ENCODE results near the gene ACAT2.
"Not testable (repeated sequence)": the region's sequence is repeated elsewhere in the genome, so short reads cannot be mapped to it uniquely, and the experiment has no call there.

Gene ACAT2

DNA sequence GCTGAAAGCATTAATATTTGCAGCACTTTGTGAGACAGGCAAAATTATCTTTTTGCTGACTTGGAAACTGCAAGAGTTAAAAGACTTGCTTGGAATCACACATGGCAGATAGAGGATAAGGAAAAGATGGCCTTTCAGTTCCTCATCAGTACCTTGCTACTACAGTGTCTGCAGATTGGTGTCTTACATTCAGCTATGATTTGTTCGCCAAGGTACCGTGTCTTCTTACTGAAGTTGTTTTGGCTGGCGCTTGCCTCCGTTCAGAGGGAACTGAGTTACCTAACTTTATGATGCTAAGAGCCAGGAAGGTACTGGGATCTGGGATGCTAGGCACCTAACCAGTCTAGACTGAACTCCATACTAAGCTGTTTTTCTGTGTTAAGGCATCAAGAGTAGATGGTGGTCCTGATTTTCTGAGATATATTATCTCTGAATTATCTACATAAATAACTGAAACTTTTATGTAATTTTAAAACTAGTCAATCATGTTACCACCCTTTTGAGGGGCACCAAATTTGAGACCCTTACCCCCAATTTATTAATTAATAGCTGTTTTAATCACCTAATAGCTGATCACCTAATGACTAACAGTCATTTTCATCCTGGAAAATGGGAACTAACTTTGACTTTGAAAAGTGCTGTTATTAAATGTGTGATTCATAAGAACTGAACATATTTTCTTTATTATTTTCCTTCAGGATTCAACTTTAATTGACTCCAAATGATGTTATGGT lies 32.1 kb upstream of the ACAT2 start:
- FAIRE-seq: no peak
- DNase-seq (ENCODE audit: low spot score): no peak

DNA sequence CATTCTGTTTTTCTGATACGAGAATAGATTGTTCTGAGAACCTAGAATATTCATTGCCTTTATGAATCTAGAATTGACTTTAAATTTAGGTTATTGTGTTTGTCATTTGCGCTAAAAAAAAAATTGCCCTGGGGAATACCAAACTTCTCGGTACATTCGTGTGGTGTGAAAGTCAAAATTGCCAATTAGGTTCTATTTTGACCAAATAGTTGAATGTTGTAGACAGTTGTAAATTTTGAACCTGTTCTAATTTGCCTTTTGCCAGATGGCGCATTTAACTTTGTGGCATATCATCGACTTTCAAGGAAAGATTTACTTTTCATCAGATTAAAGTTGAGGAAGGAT lies 31.5 kb upstream of the ACAT2 start:
- FAIRE-seq: no peak
- no peak for DNase-seq (ENCODE audit: low spot score)

DNA sequence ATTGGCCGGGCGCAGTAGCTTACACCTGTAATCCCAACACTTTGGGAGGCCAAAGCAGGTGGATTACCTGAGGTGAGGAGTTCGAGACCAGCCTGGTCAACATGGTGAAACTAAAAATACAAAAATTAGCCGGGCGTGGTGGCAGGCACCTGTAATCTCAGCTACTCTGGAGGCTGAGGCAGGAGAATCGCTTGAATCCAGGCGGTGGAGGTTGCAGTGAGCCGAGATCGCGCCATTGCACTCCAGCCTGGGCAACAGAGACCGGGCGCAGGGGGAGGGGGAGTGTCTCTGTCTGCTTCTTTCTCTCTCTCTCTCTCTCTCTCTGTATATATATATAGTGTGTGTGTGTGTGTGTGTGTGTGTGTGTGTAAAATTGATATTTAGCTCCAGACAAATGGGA lies 29.3 kb upstream of the ACAT2 start:
- DNase-seq (ENCODE audit: low spot score); FAIRE-seq: not testable (repeated sequence)

DNA sequence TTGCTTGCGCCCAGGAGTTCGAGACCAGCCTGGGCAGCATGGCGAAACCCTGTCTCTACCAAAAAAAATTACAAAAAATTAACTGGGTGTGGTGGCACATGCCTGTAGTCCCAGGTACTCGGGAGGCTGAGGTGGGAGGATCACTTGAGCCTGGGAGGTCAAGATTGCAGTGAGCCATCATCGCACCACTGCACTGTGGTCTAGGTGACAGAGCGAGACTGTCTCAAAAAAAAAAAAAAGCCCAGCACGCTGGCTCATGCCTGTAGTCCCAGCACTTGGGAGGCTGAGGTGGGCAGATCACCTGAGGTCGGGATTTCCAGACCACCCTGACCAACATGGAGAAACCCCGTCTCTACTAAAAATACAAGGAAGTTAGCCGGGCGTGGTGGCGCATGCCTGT lies 28.4 kb upstream of the ACAT2 start:
- FAIRE-seq; DNase-seq (ENCODE audit: low spot score): not testable (repeated sequence)

DNA sequence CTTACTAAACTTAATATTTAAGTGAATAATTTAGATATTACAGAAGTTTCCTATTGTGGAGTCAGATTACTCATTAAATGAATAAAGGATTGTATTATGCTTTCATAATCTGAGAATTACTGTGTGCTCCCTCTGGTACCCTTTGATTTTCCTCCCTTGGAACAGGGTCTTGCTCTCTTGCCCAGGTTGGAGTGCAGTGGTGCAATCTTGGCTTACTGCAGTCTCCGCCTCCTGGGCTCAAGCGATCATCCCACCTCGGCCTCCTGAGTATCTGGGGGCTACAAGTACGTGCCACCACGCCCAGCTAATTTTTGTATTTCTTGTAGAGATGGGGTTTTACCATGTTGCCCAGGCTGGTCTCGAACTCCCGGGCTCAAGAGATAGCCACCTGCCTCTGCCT lies 24.9 kb upstream of the ACAT2 start:
- FAIRE-seq (no peak), DNase-seq (ENCODE audit: low spot score) (no peak)

DNA sequence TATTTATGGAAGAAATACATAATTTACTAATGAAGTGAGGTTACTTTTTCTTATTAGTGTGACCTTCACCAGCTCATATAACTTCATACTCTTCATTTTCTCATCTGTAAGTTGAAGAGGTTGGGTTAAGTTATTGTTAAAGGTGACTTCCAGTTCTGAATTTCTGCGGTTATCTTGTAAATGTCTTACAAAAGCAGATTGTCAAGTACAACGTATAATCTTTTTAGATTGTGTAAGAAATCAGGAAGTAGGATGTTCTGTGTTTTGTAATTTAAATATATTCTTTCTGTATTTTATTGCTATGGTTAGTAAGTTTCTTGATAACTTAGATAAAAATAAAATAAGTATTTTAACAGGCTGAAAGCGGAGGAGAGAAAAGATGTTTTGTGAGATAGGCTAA lies 22.5 kb upstream of the ACAT2 start:
- FAIRE-seq (no peak), DNase-seq (ENCODE audit: low spot score) (no peak)

DNA sequence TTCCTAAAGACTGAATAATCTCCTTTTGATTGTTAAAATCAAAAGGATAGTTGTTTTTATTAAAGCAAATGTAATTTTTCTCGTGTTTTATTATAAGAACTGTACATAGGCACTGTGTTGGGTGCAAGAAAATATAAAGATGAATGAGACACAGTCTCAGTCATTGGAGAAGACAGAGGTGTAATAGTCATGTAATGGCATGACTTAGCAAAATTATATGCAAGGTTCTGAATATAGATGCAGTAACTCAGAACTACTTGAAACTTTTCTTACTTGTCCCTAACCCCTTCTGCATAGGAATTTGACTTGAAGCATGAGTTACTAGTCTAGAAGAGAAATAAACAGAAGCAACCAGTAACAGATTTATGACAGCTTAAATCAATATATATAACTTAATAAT lies 19.7 kb upstream of the ACAT2 start:
- DNase-seq (ENCODE audit: low spot score) (no peak), FAIRE-seq (no peak)

DNA sequence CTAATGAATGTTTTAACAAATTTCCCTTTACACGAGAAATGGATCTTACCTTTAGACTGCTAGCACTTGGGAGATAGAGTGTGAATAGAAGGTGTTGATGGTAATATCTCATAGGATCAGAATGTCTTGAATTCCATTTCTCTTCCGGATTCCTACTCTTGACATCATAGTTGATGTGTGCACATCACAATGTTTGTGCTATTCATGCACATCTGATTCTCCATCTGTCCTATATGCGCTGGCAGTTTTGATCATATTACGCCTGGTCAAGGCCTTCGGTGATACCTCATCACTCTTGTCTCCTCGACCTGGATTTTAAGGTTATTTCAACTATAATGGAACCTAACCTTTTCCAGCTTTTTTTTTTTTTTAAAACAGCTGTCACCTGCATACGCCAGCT lies 16.8 kb upstream of the ACAT2 start:
- DNase-seq (ENCODE audit: low spot score): no peak
- FAIRE-seq: no peak

DNA sequence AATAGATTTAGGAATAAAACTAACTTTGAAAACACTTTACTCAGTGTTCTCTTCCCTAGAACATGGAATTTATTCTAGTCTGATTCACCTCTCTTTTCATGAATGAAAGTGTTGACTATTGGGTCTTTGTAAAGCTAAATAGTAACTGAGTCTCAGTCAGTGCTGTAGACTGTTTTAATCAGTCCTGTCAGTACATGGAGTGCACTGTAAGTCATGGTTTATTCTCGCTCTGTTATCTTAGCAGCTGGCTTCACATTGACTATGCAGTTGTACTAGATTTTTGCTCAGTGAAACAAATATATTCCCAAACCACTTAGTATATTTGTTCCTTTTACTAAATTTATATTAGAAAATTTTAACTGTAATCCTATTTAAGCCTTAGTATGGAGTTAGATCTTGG lies 15.1 kb upstream of the ACAT2 start:
- DNase-seq (ENCODE audit: low spot score) (no peak), FAIRE-seq (no peak)

DNA sequence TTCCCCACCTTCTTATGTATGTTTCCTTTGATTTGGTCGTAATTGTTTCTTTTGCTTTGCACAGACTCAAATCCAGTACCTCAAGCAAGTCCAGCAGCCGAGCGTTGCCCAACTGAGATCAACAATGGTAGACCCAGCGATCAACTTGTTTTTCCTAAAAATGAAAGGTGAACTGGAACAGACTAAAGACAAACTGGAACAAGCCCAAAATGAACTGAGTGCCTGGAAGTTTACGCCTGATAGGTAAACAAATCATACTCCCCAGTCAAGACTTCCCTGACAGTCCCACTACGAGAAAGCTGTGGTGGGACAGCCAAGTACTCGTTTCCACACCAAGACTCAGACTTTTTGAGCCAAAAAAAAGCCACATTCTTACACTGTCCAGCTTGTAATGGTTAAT lies 13.7 kb upstream of the ACAT2 start:
- FAIRE-seq; DNase-seq (ENCODE audit: low spot score): not testable (repeated sequence)

DNA sequence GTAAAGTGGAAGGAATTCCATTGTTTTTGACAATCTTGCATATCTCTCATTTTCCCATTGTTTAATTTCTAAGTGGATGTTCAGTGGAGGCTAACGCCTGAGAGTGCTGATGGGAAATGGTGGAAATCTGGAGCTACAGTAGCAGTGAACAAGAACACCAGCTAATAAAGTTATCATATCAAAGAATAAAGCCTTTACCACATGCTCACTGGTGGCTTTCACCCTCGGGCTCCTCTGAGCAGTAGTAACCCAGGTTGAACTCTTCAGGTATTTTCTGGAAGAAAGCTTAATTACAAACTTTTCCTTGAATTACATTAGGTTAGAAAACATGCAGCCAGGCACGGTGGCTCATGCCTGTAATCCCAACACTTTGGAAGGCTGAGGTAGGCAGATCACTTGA lies 10.4 kb upstream of the ACAT2 start:
- FAIRE-seq (no peak), DNase-seq (ENCODE audit: low spot score) (no peak)

DNA sequence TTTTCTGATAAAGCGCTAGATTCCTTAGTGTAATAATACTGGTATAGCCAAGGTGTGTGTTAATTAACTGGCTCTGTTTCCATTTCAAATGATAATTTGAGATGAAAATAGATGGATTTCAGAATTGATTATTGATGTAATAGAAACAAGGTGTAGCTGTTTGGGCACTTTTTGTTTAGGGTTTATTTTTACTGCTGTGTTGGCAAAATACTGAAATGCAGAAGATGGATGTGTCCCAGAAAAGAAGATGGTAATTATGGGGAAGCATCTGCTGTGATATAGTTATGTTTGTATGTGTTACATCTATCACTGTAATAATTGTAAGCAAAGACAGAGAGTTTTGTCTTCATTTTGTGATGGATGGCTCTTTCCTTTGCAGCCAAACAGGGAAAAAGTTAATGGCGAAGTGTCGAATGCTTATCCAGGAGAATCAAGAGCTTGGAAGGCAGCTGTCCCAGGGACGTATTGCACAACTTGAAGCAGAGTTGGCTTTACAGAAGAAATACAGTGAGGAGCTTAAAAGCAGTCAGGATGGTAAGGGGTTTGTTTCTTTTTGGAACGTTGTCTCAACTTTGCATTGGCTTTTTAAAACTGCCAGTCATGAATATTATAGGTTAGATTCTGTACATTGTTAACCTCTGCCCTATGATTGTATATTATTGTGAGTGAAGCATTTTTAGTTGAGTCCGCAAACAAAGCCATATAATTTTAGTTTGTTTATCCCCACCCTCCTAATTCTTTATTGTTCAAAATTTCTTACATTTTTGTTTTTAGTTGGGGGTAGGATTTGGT lies 8.6 kb upstream of the ACAT2 start:
- FAIRE-seq (no peak), DNase-seq (ENCODE audit: low spot score) (no peak)

DNA sequence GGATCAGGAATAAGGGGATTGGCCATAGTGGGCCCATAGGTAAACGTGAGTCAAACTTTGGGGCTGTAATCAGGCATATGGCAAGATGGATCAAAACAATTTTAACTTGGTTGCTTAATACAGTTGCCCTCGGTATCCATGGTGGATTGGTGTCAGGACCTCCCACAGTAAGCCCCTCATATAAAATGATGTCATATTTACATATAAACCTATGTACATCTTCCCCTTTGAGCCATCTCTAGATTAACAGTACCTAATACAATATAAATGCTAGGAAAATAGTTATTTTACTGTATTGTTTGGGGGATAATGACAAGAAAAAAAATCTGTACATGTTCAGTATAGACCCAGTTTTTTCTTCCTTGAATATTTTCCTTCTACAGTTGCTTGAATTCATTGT lies 7.4 kb upstream of the ACAT2 start:
- DNase-seq (ENCODE audit: low spot score) (no peak), FAIRE-seq (no peak)

DNA sequence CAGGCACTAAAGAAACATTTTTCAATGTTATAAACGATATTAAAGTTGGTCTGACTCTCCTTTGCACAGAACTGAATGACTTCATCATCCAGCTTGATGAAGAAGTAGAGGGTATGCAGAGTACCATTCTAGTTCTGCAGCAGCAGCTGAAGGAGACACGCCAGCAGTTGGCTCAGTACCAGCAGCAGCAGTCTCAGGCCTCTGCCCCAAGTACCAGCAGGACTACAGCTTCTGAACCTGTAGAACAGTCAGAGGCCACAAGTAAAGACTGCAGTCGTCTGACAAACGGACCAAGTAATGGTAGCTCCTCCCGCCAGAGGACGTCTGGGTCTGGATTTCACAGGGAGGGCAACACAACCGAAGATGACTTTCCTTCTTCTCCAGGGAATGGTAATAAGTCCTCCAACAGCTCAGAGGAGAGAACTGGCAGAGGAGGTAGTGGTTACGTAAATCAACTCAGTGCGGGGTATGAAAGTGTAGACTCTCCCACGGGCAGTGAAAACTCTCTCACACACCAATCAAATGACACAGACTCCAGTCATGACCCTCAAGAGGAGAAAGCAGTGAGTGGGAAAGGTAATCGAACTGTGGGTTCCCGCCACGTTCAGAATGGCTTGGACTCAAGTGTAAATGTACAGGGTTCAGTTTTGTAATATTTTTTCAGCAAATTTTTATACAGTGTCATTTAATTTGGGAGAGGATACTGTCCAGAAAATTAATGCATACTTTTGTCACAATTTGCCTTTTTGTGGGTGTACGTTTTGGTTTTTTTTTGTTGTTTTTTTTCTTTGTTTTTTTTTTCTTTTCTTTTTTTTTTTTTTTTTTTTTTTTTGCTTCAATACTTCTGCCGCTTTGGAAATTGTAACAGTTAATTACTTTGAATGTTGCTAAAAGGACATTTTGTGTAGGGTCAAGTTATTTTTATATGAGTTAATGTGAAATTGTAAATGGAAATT lies 6.6 kb upstream of the ACAT2 start:
- FAIRE-seq: no peak
- no peak for DNase-seq (ENCODE audit: low spot score)

DNA sequence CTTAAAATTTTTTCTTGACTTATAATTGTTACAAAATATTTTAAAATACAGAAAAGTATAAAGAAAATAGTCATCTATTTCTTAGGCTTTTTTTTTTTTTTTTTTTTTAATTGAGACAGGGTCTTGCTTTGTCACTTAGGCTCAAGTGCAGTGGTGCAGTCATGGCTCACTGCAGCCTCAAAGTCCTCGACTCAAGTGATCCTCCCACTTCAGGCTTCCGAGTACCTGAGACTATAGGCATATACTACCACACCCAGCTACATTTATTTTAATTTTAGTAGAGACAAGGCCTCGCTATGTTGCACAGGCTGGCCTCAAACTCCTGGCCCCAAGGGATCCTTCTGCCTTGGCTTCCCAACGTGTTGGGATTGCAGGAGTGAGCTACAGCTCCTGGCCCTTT lies 5.3 kb upstream of the ACAT2 start:
- DNase-seq (ENCODE audit: low spot score) (no peak), FAIRE-seq (no peak)

DNA sequence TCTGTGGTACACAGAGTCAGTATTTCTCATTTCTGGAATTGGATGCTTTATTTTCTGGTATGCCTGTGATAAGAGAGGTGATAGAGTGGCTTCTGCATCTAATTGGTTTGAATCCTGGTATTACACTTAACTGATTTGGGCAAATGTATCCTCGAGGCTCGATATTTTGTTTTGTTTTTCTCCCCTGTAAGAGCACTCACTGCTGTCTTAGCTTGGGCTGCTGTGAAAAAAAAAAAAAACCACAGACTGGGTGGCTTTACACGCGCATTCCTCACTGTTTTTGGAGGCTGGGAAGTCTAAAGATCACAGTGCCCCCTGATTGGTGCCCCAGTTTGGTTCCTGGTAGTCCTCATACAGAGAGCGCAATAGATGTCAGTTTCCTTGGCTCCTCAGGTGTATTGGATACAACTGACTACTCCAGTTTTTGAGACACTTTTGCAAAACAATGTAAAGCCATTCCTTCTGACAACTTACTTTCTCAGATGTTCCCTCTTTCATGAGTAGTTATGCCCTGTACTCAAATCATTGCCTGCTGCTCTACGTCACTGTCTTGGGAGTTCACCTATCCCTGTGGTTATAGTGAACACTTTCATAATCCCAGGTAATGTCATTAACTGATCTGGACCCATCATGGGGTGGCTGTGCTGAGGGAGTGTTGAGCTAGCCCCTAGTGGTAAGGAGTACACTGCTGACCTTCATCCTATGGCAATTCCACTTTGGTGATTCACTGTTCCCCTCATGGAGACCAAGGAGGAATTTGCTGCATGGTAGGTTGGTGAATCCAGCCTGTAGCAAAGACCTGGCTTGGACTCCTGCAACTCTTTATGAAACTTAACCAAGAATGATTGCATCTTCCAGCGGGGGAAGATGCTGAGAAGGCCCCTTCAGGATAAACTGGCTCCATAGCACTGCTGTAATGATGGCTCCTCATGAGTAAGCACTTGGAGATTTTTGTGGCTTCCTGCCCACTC lies 3.5 kb upstream of the ACAT2 start:
- FAIRE-seq (peak; percentile 88), DNase-seq (ENCODE audit: low spot score) (peak; percentile 92)

DNA sequence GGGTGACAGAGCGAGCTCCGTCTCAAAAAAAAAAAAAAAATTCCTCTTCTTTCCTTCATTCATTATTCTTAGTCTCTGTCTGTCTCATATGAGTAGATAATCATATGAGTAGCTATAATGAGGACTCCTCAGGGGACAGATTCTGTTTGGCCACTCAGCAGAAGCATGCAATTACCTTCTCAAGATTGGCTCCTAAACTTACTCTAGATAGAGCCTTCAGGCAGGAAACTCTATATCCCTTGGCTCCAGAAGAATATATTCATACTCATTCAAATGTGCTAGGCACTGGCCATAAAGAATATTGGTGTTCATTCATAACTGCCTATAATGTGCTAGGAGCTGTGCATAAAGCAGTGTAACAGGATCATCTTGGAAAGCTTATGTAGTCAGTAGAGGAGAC lies 2.2 kb upstream of the ACAT2 start:
- DNase-seq (ENCODE audit: low spot score) (no peak), FAIRE-seq (no peak)

DNA sequence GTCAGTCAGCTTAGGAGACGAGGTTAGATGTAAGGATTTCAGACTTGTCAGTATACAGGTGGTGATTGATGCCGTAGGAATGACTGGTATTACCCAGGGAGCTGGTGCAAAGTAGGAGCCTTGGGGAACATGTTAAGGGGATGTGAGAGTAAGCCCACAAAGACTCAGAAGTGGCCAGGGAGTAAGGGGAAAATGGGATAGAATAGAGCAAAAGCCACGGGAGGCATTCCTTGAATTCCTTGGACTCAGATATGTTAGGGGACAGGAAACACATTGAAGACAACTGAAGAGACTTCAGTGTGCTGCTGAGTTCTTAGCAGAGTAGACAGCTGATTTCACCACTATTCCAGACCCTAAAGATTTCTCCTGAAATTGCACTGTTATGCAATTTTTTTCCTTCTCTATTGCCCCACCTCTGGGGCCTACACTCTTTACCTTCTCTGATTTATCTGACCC lies 1.2 kb upstream of the ACAT2 start:
- peak; percentile 62 for FAIRE-seq
- peak; percentile 90 for DNase-seq (ENCODE audit: low spot score)

DNA sequence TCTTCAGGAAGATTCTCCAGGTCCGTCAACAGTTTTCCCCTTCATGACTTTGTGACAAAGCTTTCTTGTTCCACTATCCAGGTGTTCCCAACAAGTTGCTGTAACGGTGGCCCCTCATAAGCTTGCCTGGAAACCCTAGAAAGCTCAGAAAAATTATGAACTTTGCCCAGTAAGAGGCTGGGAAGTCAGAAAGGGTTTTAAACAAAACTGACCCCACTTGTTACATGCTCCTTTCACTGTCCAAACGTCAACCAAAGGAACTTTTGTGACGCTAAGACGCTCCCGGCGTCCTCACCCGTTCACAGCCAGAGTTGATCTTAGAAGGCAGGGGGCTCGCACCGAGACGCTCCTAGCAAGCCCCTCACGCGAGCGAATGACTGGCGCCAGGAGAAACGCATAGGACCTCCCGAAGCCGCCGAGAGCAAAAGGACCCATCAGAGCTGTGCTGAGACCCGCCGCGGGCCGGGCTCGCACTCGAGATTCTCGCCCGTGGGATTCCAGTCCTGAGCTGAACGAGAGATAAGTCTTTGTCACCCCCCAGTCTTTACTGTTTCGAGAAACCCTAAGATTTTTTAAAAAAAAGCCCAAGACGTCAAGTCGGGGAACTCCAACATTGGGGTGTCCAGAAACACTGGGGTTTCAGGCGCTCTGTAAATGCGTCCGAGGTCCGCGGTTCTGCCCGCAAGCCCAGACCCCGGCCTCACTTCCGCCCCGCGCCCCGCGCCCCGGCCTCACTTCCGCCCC lies 544 bp upstream of the ACAT2 start:
- DNase-seq (ENCODE audit: low spot score) (no peak), FAIRE-seq (no peak)

DNA sequence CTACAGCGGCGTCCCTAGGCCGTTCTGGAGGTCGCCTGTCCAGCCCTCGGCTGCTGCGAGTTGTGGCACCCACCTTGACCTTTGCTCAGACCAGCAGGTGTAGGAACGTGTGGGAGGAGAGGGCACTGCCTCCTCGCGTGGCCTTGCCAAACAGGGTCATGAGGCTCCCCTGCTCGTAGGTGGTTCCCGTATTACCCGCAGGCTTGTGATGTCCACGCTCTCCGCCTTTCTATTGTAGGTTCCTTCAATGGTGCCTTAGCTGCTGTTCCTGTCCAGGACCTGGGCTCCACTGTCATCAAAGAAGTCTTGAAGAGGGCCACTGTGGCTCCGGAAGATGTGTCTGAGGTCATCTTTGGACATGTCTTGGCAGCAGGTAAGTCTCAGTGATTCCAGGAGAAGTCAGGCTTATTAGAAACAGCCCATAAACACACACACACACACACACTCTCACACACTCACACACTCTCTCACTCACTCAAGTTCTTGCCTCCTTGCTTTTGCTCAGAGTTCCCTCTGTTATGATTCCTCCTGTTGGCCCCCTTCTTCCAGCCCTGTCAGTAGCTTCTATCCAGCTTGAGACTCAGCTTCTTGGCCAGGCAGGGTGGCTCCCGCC lies 942 bp downstream of the ACAT2 start:
- no peak for FAIRE-seq
- no peak for DNase-seq (ENCODE audit: low spot score)
